ENCODE data around the gene PPT2.

GRCh38 chr6:32166411-32167061 is 12.6 kb downstream of the PPT2 start:
- TF ChIP-seq SRF (IDR thresholded peaks at IDR 0.05; ENCODE audit: low read depth, low read length), result no peak
- TF ChIP-seq TAF1 (IDR thresholded peaks at IDR 0.05; ENCODE audit: low read depth, low read length), result no peak
- no peak for TF ChIP-seq POLR2A (IDR thresholded peaks at IDR 0.05; ENCODE audit: control extremely low read depth in 1 of 2, low read depth in 2 of 2, low read length in 2 of 2)
- TF ChIP-seq GTF2F1 (IDR thresholded peaks at IDR 0.05; ENCODE audit: borderline replicate concordance, low read depth, low read length), result no peak

Measured in H1 (cell line).